Measurements from ENCODE around the gene CFC1B.
"Not testable (repeated sequence)": the region's sequence is repeated elsewhere in the genome, so short reads cannot be mapped to it uniquely, and the experiment has no call there.

The CFC1B gene

GRCh38 chr2:130520992-130521391 lies at the start of gene CFC1B:
Gene CFC1B, plus strand, starts transcription at chr2:130521222. Its CDS starts 263 bp downstream, at chr2:130521485.
- not testable (repeated sequence) for DNase-seq (ENCODE audit: low spot score)

- DNase-seq (ENCODE audit: low spot score), result not testable (repeated sequence)
These were observed 29.9 kb upstream of the CFC1B start for GRCh38 chr2:130491073-130491472.

- DNase-seq (ENCODE audit: low spot score), result not testable (repeated sequence)
These were observed 11.8 kb upstream of the CFC1B start, which contains the start of gene POTEI for GRCh38 chr2:130509228-130509627. Gene POTEI, minus strand, starts transcription at chr2:130509328. Its CDS starts 93 bp downstream, at chr2:130509235.

- not testable (repeated sequence) for DNase-seq (ENCODE audit: low spot score)
These were observed 9.9 kb upstream of the CFC1B start for GRCh38 chr2:130510807-130511746.

- DNase-seq (ENCODE audit: low spot score), result not testable (repeated sequence)
These were observed 9.1 kb upstream of the CFC1B start for GRCh38 chr2:130511747-130512451.

- DNase-seq (ENCODE audit: low spot score), result not testable (repeated sequence)
These were observed 2.4 kb upstream of the CFC1B start for GRCh38 chr2:130518516-130519106.

GRCh38 chr2:130522390-130522789 lies 1.4 kb downstream of the CFC1B start:
- not testable (repeated sequence) for DNase-seq (ENCODE audit: low spot score)

- not testable (repeated sequence) for DNase-seq (ENCODE audit: low spot score)
These were observed 6.4 kb downstream of the CFC1B start for GRCh38 chr2:130527365-130527967.

GRCh38 chr2:130529545-130529944 lies 8.5 kb downstream of the CFC1B start:
- DNase-seq (ENCODE audit: low spot score), result not testable (repeated sequence)

- DNase-seq (ENCODE audit: low spot score), result not testable (repeated sequence)
These were observed 9.2 kb downstream of the CFC1B start for GRCh38 chr2:130530212-130530611.

GRCh38 chr2:130531225-130531624 lies 10.2 kb downstream of the CFC1B start:
- DNase-seq (ENCODE audit: low spot score), result not testable (repeated sequence)

GRCh38 chr2:130531672-130532071 lies 10.7 kb downstream of the CFC1B start:
- not testable (repeated sequence) for DNase-seq (ENCODE audit: low spot score)

GRCh38 chr2:130536654-130537053 lies 15.6 kb downstream of the CFC1B start:
- DNase-seq (ENCODE audit: low spot score), result not testable (repeated sequence)

GRCh38 chr2:130538271-130538670 lies 17.2 kb downstream of the CFC1B start:
- not testable (repeated sequence) for DNase-seq (ENCODE audit: low spot score)

- not testable (repeated sequence) for DNase-seq (ENCODE audit: low spot score)
These were observed 21.8 kb downstream of the CFC1B start for GRCh38 chr2:130542789-130543188.

GRCh38 chr2:130543785-130544528 lies 22.9 kb downstream of the CFC1B start:
- DNase-seq (ENCODE audit: low spot score), result not testable (repeated sequence)

- DNase-seq (ENCODE audit: low spot score), result not testable (repeated sequence)
These were observed 24.0 kb downstream of the CFC1B start for GRCh38 chr2:130544978-130545377.

GRCh38 chr2:130548418-130548817 lies 27.4 kb downstream of the CFC1B start:
- not testable (repeated sequence) for DNase-seq (ENCODE audit: low spot score)

GRCh38 chr2:130549475-130549874 lies 28.5 kb downstream of the CFC1B start:
- DNase-seq (ENCODE audit: low spot score), result not testable (repeated sequence)

GRCh38 chr2:130554178-130554577 lies 33.2 kb downstream of the CFC1B start:
- not testable (repeated sequence) for DNase-seq (ENCODE audit: low spot score)

GRCh38 chr2:130556441-130556840 lies 35.4 kb downstream of the CFC1B start:
- not testable (repeated sequence) for DNase-seq (ENCODE audit: low spot score)

All from LoVo (cell line).